Liver (tissue), 3 donors: ENCODE data around the gene CRMP1.

Experiments
- ATF3 ChIP-seq: IDR thresholded peaks from 2 replicates; pipeline ENCODE4 v1.6.1; 2016; ENCODE audit warnings: antibody characterized with exemption
- FOXA1 ChIP-seq: IDR thresholded peaks from 2 replicates; pipeline ENCODE4 v1.6.1; 2016; ENCODE audit warnings: antibody characterized with exemption
- HNF4A ChIP-seq, 2 donors: conservative IDR thresholded peaks; 2 replicates each; pipeline ENCODE4 v1.6.1; 2016; ENCODE audit warnings: antibody characterized with exemption in 2 of 2, mild to moderate bottlenecking in 2 of 2
- HNF4G ChIP-seq: IDR thresholded peaks from 2 replicates; pipeline ENCODE4 v1.6.1; 2016; ENCODE audit warnings: antibody characterized with exemption
- JUND ChIP-seq, 2 donors: IDR thresholded peaks; 2 replicates each; pipeline ENCODE4 v1.6.1; 2016; ENCODE audit warnings: antibody characterized with exemption in 2 of 2
- NR2F2 ChIP-seq: IDR thresholded peaks from 2 replicates; pipeline ENCODE4 v1.6.1; 2016; ENCODE audit warnings: antibody characterized with exemption
- RAD21 ChIP-seq, 2 donors: IDR thresholded peaks; 2 replicates each; pipeline ENCODE4 v1.6.1; 2016; ENCODE audit warnings: antibody characterized with exemption in 2 of 2, mild to moderate bottlenecking in 2 of 2
- RXRA ChIP-seq, 2 donors: IDR thresholded peaks; 2 replicates each; pipeline ENCODE4 v1.6.1; 2017 to 2018; ENCODE audit warnings: antibody characterized with exemption in 2 of 2, mild to moderate bottlenecking in 1 of 2
- TAF1 ChIP-seq: conservative IDR thresholded peaks from 2 replicates; pipeline ENCODE4 v1.6.1; 2016; ENCODE audit warnings: antibody characterized with exemption, mild to moderate bottlenecking
- TF ChIP-seq, protein P1 (sequence below): fragments of 150-350 bp; IDR thresholded peaks from 2 replicates; pipeline ENCODE4 v1.5.1; 2017; ENCODE audit warnings: improper control_type of control experiment, low read depth, low read length; ENCODE audit not compliant: missing input control
- TF ChIP-seq, protein P2 (sequence below): IDR thresholded peaks from 2 replicates; pipeline ENCODE4 v1.6.1; 2016; ENCODE audit warnings: antibody characterized with exemption, mild to moderate bottlenecking
- donor health status: healthy.
- donor health status: healthy.

DNA sequence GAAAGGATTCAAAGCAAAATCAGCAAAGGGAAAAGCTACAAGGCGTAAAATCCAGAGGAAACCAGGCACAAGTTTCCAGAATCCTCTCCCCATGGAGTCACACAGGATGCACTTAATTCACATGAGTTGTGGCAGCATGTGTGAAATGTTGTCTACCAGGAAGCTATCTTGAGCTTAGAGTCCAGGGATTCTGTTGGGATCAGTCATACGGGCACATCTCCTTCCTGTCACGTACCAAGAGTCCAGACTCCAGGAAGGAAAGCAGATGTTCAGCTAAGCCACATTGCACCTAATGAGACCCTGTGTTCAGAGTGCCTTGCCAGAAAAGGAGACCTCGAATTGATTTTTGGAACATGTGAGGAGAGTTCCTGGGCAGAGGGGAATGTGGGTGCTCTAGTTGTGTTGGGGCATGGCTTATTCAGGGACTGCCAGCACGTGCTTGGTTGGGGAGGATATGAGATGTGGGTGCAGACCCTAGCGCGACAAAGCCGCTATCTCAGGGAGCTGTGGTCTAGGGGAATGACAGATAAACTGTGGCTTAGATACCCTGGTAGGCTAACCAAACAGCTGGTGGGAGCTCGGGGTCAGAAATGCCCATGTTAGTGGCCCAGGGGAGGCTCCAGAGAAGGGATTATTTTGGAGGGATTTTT lies 111.9 kb downstream of the CRMP1 start:
- TF ChIP-seq, protein P1, sequence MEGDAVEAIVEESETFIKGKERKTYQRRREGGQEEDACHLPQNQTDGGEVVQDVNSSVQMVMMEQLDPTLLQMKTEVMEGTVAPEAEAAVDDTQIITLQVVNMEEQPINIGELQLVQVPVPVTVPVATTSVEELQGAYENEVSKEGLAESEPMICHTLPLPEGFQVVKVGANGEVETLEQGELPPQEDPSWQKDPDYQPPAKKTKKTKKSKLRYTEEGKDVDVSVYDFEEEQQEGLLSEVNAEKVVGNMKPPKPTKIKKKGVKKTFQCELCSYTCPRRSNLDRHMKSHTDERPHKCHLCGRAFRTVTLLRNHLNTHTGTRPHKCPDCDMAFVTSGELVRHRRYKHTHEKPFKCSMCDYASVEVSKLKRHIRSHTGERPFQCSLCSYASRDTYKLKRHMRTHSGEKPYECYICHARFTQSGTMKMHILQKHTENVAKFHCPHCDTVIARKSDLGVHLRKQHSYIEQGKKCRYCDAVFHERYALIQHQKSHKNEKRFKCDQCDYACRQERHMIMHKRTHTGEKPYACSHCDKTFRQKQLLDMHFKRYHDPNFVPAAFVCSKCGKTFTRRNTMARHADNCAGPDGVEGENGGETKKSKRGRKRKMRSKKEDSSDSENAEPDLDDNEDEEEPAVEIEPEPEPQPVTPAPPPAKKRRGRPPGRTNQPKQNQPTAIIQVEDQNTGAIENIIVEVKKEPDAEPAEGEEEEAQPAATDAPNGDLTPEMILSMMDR, result no peak
- no peak for TF ChIP-seq RAD21 (IDR thresholded peaks at IDR 0.05)
- TF ChIP-seq FOXA1, result no peak
- TF ChIP-seq, protein P2, sequence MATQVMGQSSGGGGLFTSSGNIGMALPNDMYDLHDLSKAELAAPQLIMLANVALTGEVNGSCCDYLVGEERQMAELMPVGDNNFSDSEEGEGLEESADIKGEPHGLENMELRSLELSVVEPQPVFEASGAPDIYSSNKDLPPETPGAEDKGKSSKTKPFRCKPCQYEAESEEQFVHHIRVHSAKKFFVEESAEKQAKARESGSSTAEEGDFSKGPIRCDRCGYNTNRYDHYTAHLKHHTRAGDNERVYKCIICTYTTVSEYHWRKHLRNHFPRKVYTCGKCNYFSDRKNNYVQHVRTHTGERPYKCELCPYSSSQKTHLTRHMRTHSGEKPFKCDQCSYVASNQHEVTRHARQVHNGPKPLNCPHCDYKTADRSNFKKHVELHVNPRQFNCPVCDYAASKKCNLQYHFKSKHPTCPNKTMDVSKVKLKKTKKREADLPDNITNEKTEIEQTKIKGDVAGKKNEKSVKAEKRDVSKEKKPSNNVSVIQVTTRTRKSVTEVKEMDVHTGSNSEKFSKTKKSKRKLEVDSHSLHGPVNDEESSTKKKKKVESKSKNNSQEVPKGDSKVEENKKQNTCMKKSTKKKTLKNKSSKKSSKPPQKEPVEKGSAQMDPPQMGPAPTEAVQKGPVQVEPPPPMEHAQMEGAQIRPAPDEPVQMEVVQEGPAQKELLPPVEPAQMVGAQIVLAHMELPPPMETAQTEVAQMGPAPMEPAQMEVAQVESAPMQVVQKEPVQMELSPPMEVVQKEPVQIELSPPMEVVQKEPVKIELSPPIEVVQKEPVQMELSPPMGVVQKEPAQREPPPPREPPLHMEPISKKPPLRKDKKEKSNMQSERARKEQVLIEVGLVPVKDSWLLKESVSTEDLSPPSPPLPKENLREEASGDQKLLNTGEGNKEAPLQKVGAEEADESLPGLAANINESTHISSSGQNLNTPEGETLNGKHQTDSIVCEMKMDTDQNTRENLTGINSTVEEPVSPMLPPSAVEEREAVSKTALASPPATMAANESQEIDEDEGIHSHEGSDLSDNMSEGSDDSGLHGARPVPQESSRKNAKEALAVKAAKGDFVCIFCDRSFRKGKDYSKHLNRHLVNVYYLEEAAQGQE, result no peak
- TF ChIP-seq HNF4G, result no peak
- no peak for TF ChIP-seq NR2F2
- no peak for TF ChIP-seq TAF1
- TF ChIP-seq JUND (IDR thresholded peaks at IDR 0.05), result no peak
- TF ChIP-seq ATF3, result no peak
- no peak for TF ChIP-seq HNF4A (conservative IDR thresholded peaks at IDR 0.05)
- TF ChIP-seq RXRA (IDR thresholded peaks at IDR 0.05), result no peak
